HUES48 (cell line): ENCODE data around the gene RPL7A.
"Not testable (repeated sequence)": the region's sequence is repeated elsewhere in the genome, so short reads cannot be mapped to it uniquely, and the experiment has no call there.

ENCODE experiments used
- H3K27ac ChIP-seq: one replicate; pipeline ENCODE4 v1.7.0; 2013; ENCODE audit warnings: low read depth, low read length, inconsistent platforms
- H3K27me3 ChIP-seq: 2 replicates; pipeline ENCODE4 v1.6.1; 2013; ENCODE audit warnings: mild to moderate bottlenecking, low read length; ENCODE audit not compliant: control insufficient read depth, insufficient read depth
- H3K36me3 ChIP-seq: 2 replicates; pipeline ENCODE4 v1.6.1; 2013; ENCODE audit warnings: low read length; ENCODE audit not compliant: control insufficient read depth, insufficient read depth
- H3K4me1 ChIP-seq: 2 replicates; pipeline ENCODE4 v1.6.1; 2013; ENCODE audit warnings: mild to moderate bottlenecking, low read length; ENCODE audit not compliant: control insufficient read depth, insufficient read depth
- H3K4me3 ChIP-seq: 2 replicates; pipeline ENCODE4 v1.5.1; 2013; ENCODE audit warnings: mild to moderate bottlenecking, low read depth, low read length
- H3K9ac ChIP-seq: 2 replicates; pipeline ENCODE4 v1.6.1; 2013; ENCODE audit warnings: mild to moderate bottlenecking, low read depth, low read length, moderate library complexity
- H3K9me3 ChIP-seq: 2 replicates; pipeline ENCODE4 v1.6.1; 2013; ENCODE audit warnings: low read length; ENCODE audit not compliant: control insufficient read depth, insufficient read depth

RPL7A gene

GRCh38 chr9:133347985-133348717, at the start of gene RPL7A, which contains the start of gene MED22:
RPL7A (plus strand) TSS chr9:133348218; CDS start chr9:133348244, 26 bp downstream.
MED22 (minus strand) TSS chr9:133348131; CDS start chr9:133346662, 1,469 bp downstream.
- Histone ChIP-seq H3K4me1 (peaks cover 10% of the 10 kb centered on the region; the same call in 1 of the 2 replicates), H3K27ac (peak within 1 kb of the TSS; percentile 98), H3K4me3 (peak within 1 kb of the TSS; percentile 98), H3K9me3 (no peaks in the 10 kb centered on the region), H3K36me3 (peaks cover 77% of the 10 kb centered on the region), H3K27me3 (no peaks in the 10 kb centered on the region), H3K9ac (peak within 1 kb of the TSS; percentile 96)

GRCh38 chr9:133299996-133300395, 48.0 kb upstream of the RPL7A start:
- not testable (repeated sequence) for H3K27me3 ChIP-seq, H3K9me3 ChIP-seq, H3K4me1 ChIP-seq, H3K4me3 ChIP-seq, H3K9ac ChIP-seq, H3K36me3 ChIP-seq, H3K27ac ChIP-seq

- Histone ChIP-seq H3K9ac (no peak overlapping the region), H3K9me3 (no peaks in the 10 kb centered on the region), H3K4me1 (no peaks in the 10 kb centered on the region), H3K4me3 (no peak overlapping the region), H3K36me3 (no peaks in the 10 kb centered on the region), H3K27ac (no peak overlapping the region), H3K27me3 (no peaks in the 10 kb centered on the region; the same call in 1 of the 2 replicates)
These were observed 46.5 kb upstream of the RPL7A start for GRCh38 chr9:133301253-133302230.

- no peaks in the 10 kb centered on the region for H3K9me3 ChIP-seq
- no peak overlapping the region for H3K27ac ChIP-seq
- no peaks in the 10 kb centered on the region; the same call in 1 of the 2 replicates for H3K27me3 ChIP-seq
- no peak overlapping the region for H3K9ac ChIP-seq
- H3K36me3 ChIP-seq, result no peaks in the 10 kb centered on the region
- no peak overlapping the region for H3K4me3 ChIP-seq
- H3K4me1 ChIP-seq, result no peaks in the 10 kb centered on the region
These were observed 44.5 kb upstream of the RPL7A start for GRCh38 chr9:133303266-133304157.

GRCh38 chr9:133304158-133304470, 43.9 kb upstream of the RPL7A start:
- Histone ChIP-seq H3K36me3 (no peaks in the 10 kb centered on the region), H3K4me1 (no peaks in the 10 kb centered on the region), H3K27ac (no peak overlapping the region), H3K9ac (no peak overlapping the region), H3K9me3 (peaks cover under 1% of the 10 kb centered on the region; the same call in 1 of the 2 replicates), H3K4me3 (no peak overlapping the region), H3K27me3 (no peaks in the 10 kb centered on the region; the same call in 1 of the 2 replicates)

- no peaks in the 10 kb centered on the region; the same call in 1 of the 2 replicates for H3K27me3 ChIP-seq
- no peak overlapping the region for H3K4me3 ChIP-seq
- H3K9ac ChIP-seq, result no peak overlapping the region
- peaks cover 7% of the 10 kb centered on the region for H3K9me3 ChIP-seq
- H3K4me1 ChIP-seq, result no peaks in the 10 kb centered on the region
- H3K27ac ChIP-seq, result no peak overlapping the region
- no peaks in the 10 kb centered on the region for H3K36me3 ChIP-seq
These were observed 43.3 kb upstream of the RPL7A start for GRCh38 chr9:133304477-133305377.

GRCh38 chr9:133305731-133306130, 42.3 kb upstream of the RPL7A start:
- Histone ChIP-seq H3K27me3 (no peaks in the 10 kb centered on the region; the same call in 1 of the 2 replicates), H3K9me3 (peaks cover 9% of the 10 kb centered on the region), H3K36me3 (no peaks in the 10 kb centered on the region), H3K9ac (no peak overlapping the region), H3K27ac (no peak overlapping the region), H3K4me3 (no peak overlapping the region), H3K4me1 (no peaks in the 10 kb centered on the region)

GRCh38 chr9:133306242-133307204, 41.5 kb upstream of the RPL7A start:
- Histone ChIP-seq H3K9me3 (peaks cover 9% of the 10 kb centered on the region), H3K4me1 (no peaks in the 10 kb centered on the region), H3K27me3 (no peaks in the 10 kb centered on the region; the same call in 1 of the 2 replicates), H3K27ac (no peak overlapping the region), H3K36me3 (no peaks in the 10 kb centered on the region), H3K4me3 (no peak overlapping the region), H3K9ac (no peak overlapping the region)

- no peaks in the 10 kb centered on the region; the same call in 1 of the 2 replicates for H3K27me3 ChIP-seq
- peaks cover 9% of the 10 kb centered on the region for H3K9me3 ChIP-seq
- no peak overlapping the region for H3K4me3 ChIP-seq
- no peaks in the 10 kb centered on the region for H3K36me3 ChIP-seq
- H3K27ac ChIP-seq, result no peak overlapping the region
- no peak overlapping the region for H3K9ac ChIP-seq
- no peaks in the 10 kb centered on the region for H3K4me1 ChIP-seq
These were observed 40.7 kb upstream of the RPL7A start for GRCh38 chr9:133307301-133307700.
